GM06990 (cell line): ENCODE results near the gene ALPG.
"Not testable (repeated sequence)": the region's sequence is repeated elsewhere in the genome, so short reads cannot be mapped to it uniquely, and the experiment has no call there.

Source experiments
- DNase-seq: peaks from one replicate; pipeline ENCODE4 v3.0.0-alpha.2; 2011; ENCODE audit not compliant: insufficient read length; ENCODE audit errors: extremely low read depth
- H3K27me3 ChIP-seq: replicated peaks from 2 replicates; pipeline ENCODE4 v1.6.0; 2011; ENCODE audit warnings: low read length; ENCODE audit not compliant: control insufficient read depth, insufficient read depth
- H3K36me3 ChIP-seq: 2 replicates; pipeline ENCODE4 v1.5.1; 2011; ENCODE audit warnings: low read length; ENCODE audit not compliant: control insufficient read depth, insufficient read depth
- H3K4me3 ChIP-seq: replicated peaks from 2 replicates; pipeline ENCODE4 v1.5.1; 2011; ENCODE audit warnings: low read depth, mild to moderate bottlenecking, control low read depth, low read length
- CTCF ChIP-seq: IDR thresholded peaks from 2 replicates; pipeline ENCODE4 v1.5.1; 2011; ENCODE audit warnings: low read length, control low read depth, mild to moderate bottlenecking, inconsistent platforms; ENCODE audit not compliant: insufficient read depth, poor library complexity, severe bottlenecking

The ALPG gene

GRCh38 chr2:232377319-232377718 is 29.3 kb upstream of the ALPG start:
- DNase-seq: no peak
- TF ChIP-seq CTCF: no peak
- Histone ChIP-seq H3K36me3 (no peaks in the 10 kb centered on the region), H3K4me3 (no peak overlapping the region), H3K27me3 (no peaks in the 10 kb centered on the region; the same call in 1 of the 2 replicates)

- H3K27me3 ChIP-seq: no peaks in the 10 kb centered on the region; the same call in 1 of the 2 replicates
- no peak overlapping the region for H3K4me3 ChIP-seq
- no peak for TF ChIP-seq CTCF
- DNase-seq: no peak
- H3K36me3 ChIP-seq: no peaks in the 10 kb centered on the region
These were observed 28.6 kb upstream of the ALPG start for GRCh38 chr2:232377841-232378734.

- H3K36me3 ChIP-seq, DNase-seq, H3K4me3 ChIP-seq, H3K27me3 ChIP-seq: not testable (repeated sequence)
These were observed 27.9 kb upstream of the ALPG start, which contains the start of gene ALPP for GRCh38 chr2:232378735-232379151. Gene ALPP (plus strand): TSS chr2:232378751. CDS start chr2:232378803, 52 bp downstream.

GRCh38 chr2:232379610-232380590 is 26.7 kb upstream of the ALPG start:
- not testable (repeated sequence) for DNase-seq, H3K27me3 ChIP-seq, H3K4me3 ChIP-seq, H3K36me3 ChIP-seq

- H3K36me3 ChIP-seq, H3K4me3 ChIP-seq, H3K27me3 ChIP-seq, DNase-seq: not testable (repeated sequence)
These were observed 25.2 kb upstream of the ALPG start for GRCh38 chr2:232381204-232382031.

GRCh38 chr2:232382331-232383225 is 24.1 kb upstream of the ALPG start:
- H3K4me3 ChIP-seq: no peak overlapping the region
- no peaks in the 10 kb centered on the region for H3K36me3 ChIP-seq
- TF ChIP-seq CTCF: no peak
- no peaks in the 10 kb centered on the region; the same call in 1 of the 2 replicates for H3K27me3 ChIP-seq
- no peak for DNase-seq
